H1 (cell line): ENCODE results near the gene MGAT2. TPM values are rescaled to one million over a fixed set of nuclear protein-coding genes. Genes with fewer than 3 reads are reported as not detected.

Experiments
- CBX8 ChIP-seq: fragments of 300-800, 300-1000 bp; sonication (generic); IDR thresholded peaks from 2 replicates; pipeline ENCODE4 v1.7.1; 2016; ENCODE audit warnings: low read depth, low read length, borderline replicate concordance
- CEBPB ChIP-seq: IDR thresholded peaks from 2 replicates; pipeline ENCODE4 v1.6.1; 2012; ENCODE audit warnings: low read depth, low read length
- CREB1 ChIP-seq: IDR thresholded peaks from 2 replicates; pipeline ENCODE4 v1.6.1; 2012; ENCODE audit warnings: inconsistent platforms
- FOSL1 ChIP-seq: IDR thresholded peaks from 2 replicates; pipeline ENCODE4 v1.6.1; 2011; ENCODE audit warnings: mild to moderate bottlenecking, low read depth, low read length, moderate library complexity; ENCODE audit not compliant: insufficient read depth
- GABPA ChIP-seq: IDR thresholded peaks from 2 replicates; pipeline ENCODE4 v1.6.1; 2011; ENCODE audit warnings: mild to moderate bottlenecking, low read length, moderate library complexity, borderline replicate concordance; ENCODE audit not compliant: insufficient read depth
- HDAC6 ChIP-seq: IDR thresholded peaks from one replicate; pipeline ENCODE4 v1.7.1; 2012; ENCODE audit warnings: low read depth, mild to moderate bottlenecking, inconsistent platforms, low read length, moderate library complexity
- KDM4A ChIP-seq: IDR thresholded peaks from one replicate; pipeline ENCODE4 v1.7.1; 2012; ENCODE audit warnings: low read depth, mild to moderate bottlenecking, moderate library complexity, low read length, inconsistent platforms; ENCODE audit not compliant: severe bottlenecking
- MAFK ChIP-seq: IDR thresholded peaks from 2 replicates; pipeline ENCODE4 v1.6.1; 2012; ENCODE audit warnings: low read depth, mild to moderate bottlenecking, improper control_type of control experiment, low read length
- NRF1 ChIP-seq: IDR thresholded peaks from 2 replicates; pipeline ENCODE4 v1.6.1; 2011; ENCODE audit warnings: mild to moderate bottlenecking, low read depth, low read length, improper control_type of control experiment
- PHF8 ChIP-seq: fragments of 200-600 bp; sonication (generic); conservative IDR thresholded peaks from 2 replicates; pipeline ENCODE4 v1.7.1; 2012; ENCODE audit warnings: low read depth, mild to moderate bottlenecking, inconsistent platforms, low read length, moderate library complexity
- RAD21 ChIP-seq, 2 experiments: IDR thresholded peaks in 1 of 2; conservative IDR thresholded peaks in 1 of 2; 2 replicates each; pipeline ENCODE4 v1.6.1; 2011; ENCODE audit warnings: low read depth in 2 of 2, low read length in 2 of 2, improper control_type of control experiment in 1 of 2, inconsistent platforms in 1 of 2, mild to moderate bottlenecking in 1 of 2, moderate library complexity in 1 of 2
- RBBP5 ChIP-seq: IDR thresholded peaks from 2 replicates; pipeline ENCODE4 v1.7.1; 2012; ENCODE audit warnings: low read depth, mild to moderate bottlenecking, inconsistent platforms, low read length, moderate library complexity, borderline replicate concordance
- RNF2 ChIP-seq: fragments of 200-900, 300-1000 bp; sonication (generic); IDR thresholded peaks from 2 replicates; pipeline ENCODE4 v1.7.1; 2016; ENCODE audit warnings: borderline replicate concordance, low read depth, mild to moderate bottlenecking, antibody characterized with exemption, low read length; ENCODE audit not compliant: poor library complexity, severe bottlenecking; ENCODE audit errors: missing control alignments
- RXRA ChIP-seq: IDR thresholded peaks from 2 replicates; pipeline ENCODE4 v1.6.1; 2011; ENCODE audit warnings: low read depth, mild to moderate bottlenecking, low read length, moderate library complexity; ENCODE audit not compliant: insufficient read depth
- SIRT6 ChIP-seq: IDR thresholded peaks from one replicate; pipeline ENCODE4 v1.7.1; 2012; ENCODE audit warnings: low read length, inconsistent platforms
- SIX5 ChIP-seq: IDR thresholded peaks from 2 replicates; pipeline ENCODE4 v1.6.1; 2011; ENCODE audit warnings: mild to moderate bottlenecking, low read depth, low read length
- SP1 ChIP-seq: IDR thresholded peaks from 2 replicates; pipeline ENCODE4 v1.6.1; 2011; ENCODE audit warnings: low read depth, low read length
- SRF ChIP-seq: IDR thresholded peaks from 2 replicates; pipeline ENCODE4 v1.6.1; 2011; ENCODE audit warnings: mild to moderate bottlenecking, low read depth, low read length, moderate library complexity
- SUZ12 ChIP-seq: fragments of 200-600 bp; sonication (generic); IDR thresholded peaks from 2 replicates; pipeline ENCODE4 v1.6.1; 2012; ENCODE audit warnings: mild to moderate bottlenecking, inconsistent platforms, low read length, moderate library complexity, mixed read lengths
- TAF7 ChIP-seq: optimal IDR thresholded peaks from 2 replicates; pipeline ENCODE3; 2011; ENCODE audit warnings: low read depth, mild to moderate bottlenecking, inconsistent platforms, low read length, moderate library complexity, borderline replicate concordance
- polyA plus RNA-seq, 7 experiments: library from polyadenylated mRNA; depleted of rRNA in 3 of 7; stranded (reverse) in 5 of 7; unstranded in 2 of 7; fragments of >200 nt in 5 of 7; fragments of 200-250 nt in 2 of 7; gene quantifications; 1 replicate in 5 of 7; 2 replicates in 1 of 7; 4 replicates in 1 of 7; pipeline versions ENCODE4 v1.2.1 to v1.2.3, GENCODE V29; 2011 to 2013; ENCODE audit warnings: missing spikeins in 2 of 7, mixed read lengths in 2 of 7
- total RNA-seq: library from RNA; stranded (reverse); fragmentation: NEBNext Ultra II Directional; extraction: Animal tissue kit (Norgen Biotek cat#: 25700); gene quantifications from 2 replicates; pipeline ENCODE4 v1.2.1, GENCODE V29; 2021
- TF ChIP-seq, protein P1 (sequence below), 3 experiments: IDR thresholded peaks; 1 replicate in 2 of 3; 2 replicates in 1 of 3; pipeline versions ENCODE4 v1.5.1 to v1.6.1; 2011; ENCODE audit warnings: low read length in 3 of 3, mild to moderate bottlenecking in 3 of 3, inconsistent platforms in 2 of 3, low read depth in 1 of 3, moderate library complexity in 1 of 3; ENCODE audit not compliant: insufficient read depth in 1 of 3; ENCODE audit errors: control extremely low read depth in 1 of 3

Gene MGAT2
- total and polyA plus RNA-seq, 2 of the 8 experiments (the other 6 are each of a cell fraction or from before 2014, with no cell fraction given) = 10.6 to 23.7 TPM

DNA sequence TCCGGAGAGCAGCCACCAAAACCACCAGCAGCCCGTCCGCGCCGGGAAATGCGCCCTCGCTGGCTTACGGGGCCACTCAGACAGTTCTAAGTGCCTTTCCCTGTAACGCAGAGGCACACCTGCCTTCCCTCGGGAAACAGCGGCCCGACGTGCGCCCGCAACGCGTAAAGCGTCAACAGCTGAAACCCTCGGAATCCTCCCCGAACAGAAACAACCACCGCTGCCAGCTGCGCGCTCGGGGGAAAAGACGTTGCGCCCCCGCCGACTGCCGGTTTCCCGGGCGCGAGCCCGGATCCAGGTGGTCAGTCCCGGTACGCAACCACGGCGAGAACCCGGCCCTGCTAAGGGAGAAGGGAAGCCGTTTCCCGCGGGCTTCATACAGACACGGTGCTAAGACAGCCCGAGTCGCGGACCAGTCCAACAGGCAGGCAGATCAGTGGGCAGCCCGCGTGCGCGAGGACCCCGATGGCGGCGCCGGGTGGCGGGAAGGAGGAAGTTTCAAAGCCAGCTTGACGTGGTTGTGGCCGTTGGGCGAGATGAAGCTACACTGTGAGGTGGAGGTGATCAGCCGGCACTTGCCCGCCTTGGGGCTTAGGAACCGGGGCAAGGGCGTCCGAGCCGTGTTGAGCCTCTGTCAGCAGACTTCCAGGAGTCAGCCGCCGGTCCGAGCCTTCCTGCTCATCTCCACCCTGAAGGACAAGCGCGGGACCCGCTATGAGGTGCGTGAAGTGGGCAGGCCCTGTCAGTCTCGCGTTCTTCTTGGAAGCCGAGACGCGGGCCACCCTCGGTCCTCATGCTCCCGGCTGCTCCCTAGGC, 21.9 kb upstream of the MGAT2 start, which contains the start of gene LRR1 (continued):
- no peak for TF ChIP-seq RAD21 (IDR thresholded peaks at IDR 0.05 in 1 of 2, conservative IDR thresholded peaks at IDR 0.05 in 1 of 2; ENCODE audit: low read depth in 2 of 2, low read length in 2 of 2)
- TF ChIP-seq TAF7 = peak; percentile 87
- no peak for TF ChIP-seq FOSL1
- TF ChIP-seq CREB1 = peak; percentile 58
- no peak for TF ChIP-seq NRF1
- no peak for TF ChIP-seq CBX8
- no peak for TF ChIP-seq SUZ12
- peak; percentile 98 for TF ChIP-seq RBBP5
- no peak for TF ChIP-seq SRF
- peak; percentile 89 for TF ChIP-seq PHF8
- no peak for TF ChIP-seq SIRT6
- TF ChIP-seq GABPA = no peak
- TF ChIP-seq RNF2 = no peak
- TF ChIP-seq SIX5 = no peak
- no peak for TF ChIP-seq KDM4A
- TF ChIP-seq, protein P1, sequence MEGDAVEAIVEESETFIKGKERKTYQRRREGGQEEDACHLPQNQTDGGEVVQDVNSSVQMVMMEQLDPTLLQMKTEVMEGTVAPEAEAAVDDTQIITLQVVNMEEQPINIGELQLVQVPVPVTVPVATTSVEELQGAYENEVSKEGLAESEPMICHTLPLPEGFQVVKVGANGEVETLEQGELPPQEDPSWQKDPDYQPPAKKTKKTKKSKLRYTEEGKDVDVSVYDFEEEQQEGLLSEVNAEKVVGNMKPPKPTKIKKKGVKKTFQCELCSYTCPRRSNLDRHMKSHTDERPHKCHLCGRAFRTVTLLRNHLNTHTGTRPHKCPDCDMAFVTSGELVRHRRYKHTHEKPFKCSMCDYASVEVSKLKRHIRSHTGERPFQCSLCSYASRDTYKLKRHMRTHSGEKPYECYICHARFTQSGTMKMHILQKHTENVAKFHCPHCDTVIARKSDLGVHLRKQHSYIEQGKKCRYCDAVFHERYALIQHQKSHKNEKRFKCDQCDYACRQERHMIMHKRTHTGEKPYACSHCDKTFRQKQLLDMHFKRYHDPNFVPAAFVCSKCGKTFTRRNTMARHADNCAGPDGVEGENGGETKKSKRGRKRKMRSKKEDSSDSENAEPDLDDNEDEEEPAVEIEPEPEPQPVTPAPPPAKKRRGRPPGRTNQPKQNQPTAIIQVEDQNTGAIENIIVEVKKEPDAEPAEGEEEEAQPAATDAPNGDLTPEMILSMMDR (IDR thresholded peaks at IDR 0.05; ENCODE audit: control extremely low read depth in 1 of 3, insufficient read depth in 1 of 3, low read depth in 1 of 3, low read length in 3 of 3) = no peak
- no peak for TF ChIP-seq CEBPB
- no peak for TF ChIP-seq RXRA
- TF ChIP-seq SP1 = no peak
- TF ChIP-seq MAFK = no peak
- TF ChIP-seq HDAC6 = no peak
